Panc1 (cell line): ENCODE measurements around the gene KCNQ2. TPM values are rescaled to one million over a fixed set of nuclear protein-coding genes. Genes with fewer than 3 reads are reported as not detected.
"Not testable (repeated sequence)": the region's sequence is repeated elsewhere in the genome, so short reads cannot be mapped to it uniquely, and the experiment has no call there.

ENCODE experiments used
- ATAC-seq: fragments of 200-7000 bp; cut with Tn5 transposase; 2 replicates; pipeline ENCODE4 v1.9.1; 2020; ENCODE audit warnings: mild to moderate bottlenecking, moderate library complexity
- BruUV-seq: library from RNA; stranded (reverse); fragments of 400-500 nt; replicated peaks from 2 replicates; lab custom pipeline; 2021; lab: Mats Ljungman, UMichigan
- CTCF ChIA-PET: fragments of 300-600 bp; sonication (Branson Sonifier 250); formaldehyde crosslinking; loops from one replicate; lab custom pipeline; 2022; ENCODE audit warnings: antibody characterized with exemption; lab: Charles Lee
- POLR2A ChIA-PET: fragments of 300-600 bp; sonication (Branson Sonifier 250); formaldehyde crosslinking; loops from one replicate; lab custom pipeline; 2022; ENCODE audit warnings: antibody characterized with exemption; lab: Charles Lee
- DNase-seq: peaks from one replicate; pipeline ENCODE4 v3.0.0-alpha.2; 2010; ENCODE audit warnings: low read depth, low spot score
- H3K27ac ChIP-seq: 2 replicates; pipeline ENCODE4 v1.5.1; 2011; ENCODE audit warnings: mild to moderate bottlenecking, low read length, inconsistent platforms
- H3K27me3 ChIP-seq: fragments of 200-500 bp; sonication (Bioruptor generic); 2 replicates; pipeline ENCODE4 v1.6.0; 2014; ENCODE audit warnings: low read length, inconsistent platforms; ENCODE audit not compliant: control insufficient read depth, insufficient read depth
- H3K36me3 ChIP-seq: fragments of 200-500 bp; sonication (Bioruptor generic); 2 replicates; pipeline ENCODE4 v1.5.1; 2014; ENCODE audit warnings: inconsistent platforms, mild to moderate bottlenecking, low read length, moderate library complexity; ENCODE audit not compliant: control insufficient read depth, insufficient read depth
- H3K4me1 ChIP-seq: 2 replicates; pipeline ENCODE4 v1.5.1; 2011; ENCODE audit warnings: inconsistent platforms, mild to moderate bottlenecking, low read length, moderate library complexity; ENCODE audit not compliant: control insufficient read depth, insufficient read depth
- H3K4me3 ChIP-seq, 2 experiments: 2 replicates each; pipeline ENCODE4 v1.5.1; 2011 to 2012; ENCODE audit warnings: low read depth in 2 of 2, low read length in 2 of 2, mild to moderate bottlenecking in 2 of 2, inconsistent platforms in 1 of 2, moderate library complexity in 1 of 2
- H3K9me3 ChIP-seq: fragments of 200-500 bp; sonication (Bioruptor generic); 2 replicates; pipeline ENCODE4 v1.5.1; 2014; ENCODE audit warnings: low read depth, mild to moderate bottlenecking, inconsistent platforms, low read length, moderate library complexity; ENCODE audit not compliant: control insufficient read depth, insufficient read depth
- POLR2AphosphoS5 ChIP-seq: IDR thresholded peaks from 2 replicates; pipeline ENCODE4 v1.6.1; 2012; ENCODE audit warnings: mild to moderate bottlenecking, low read depth, low read length, moderate library complexity
- REST ChIP-seq, 2 experiments: IDR thresholded peaks; 2 replicates each; pipeline ENCODE4 v1.6.1; 2011 to 2012; ENCODE audit warnings: low read depth in 2 of 2, control low read depth in 1 of 2, low read length in 1 of 2, mild to moderate bottlenecking in 1 of 2, moderate library complexity in 1 of 2; ENCODE audit not compliant: insufficient read depth in 1 of 2
- SIN3A ChIP-seq: IDR thresholded peaks from 2 replicates; pipeline ENCODE4 v1.6.1; 2012; ENCODE audit warnings: low read depth, mild to moderate bottlenecking, low read length, moderate library complexity, borderline replicate concordance; ENCODE audit not compliant: insufficient read depth
- TCF7L2 ChIP-seq: IDR thresholded peaks from 2 replicates; pipeline ENCODE4 v1.6.1; 2011; ENCODE audit warnings: mild to moderate bottlenecking, low read depth, low read length, inconsistent platforms
- in situ Hi-C: cut with HindIII; loops from 2 replicates; pipeline ENCODE4 v1.10.0; 2016; ENCODE audit warnings: low sequenced_read_pairs, low pct_unique_long_range_greater_than_20kb
- intact Hi-C: fragments of 100-400 bp; cut with micrococcal nuclease; formaldehyde crosslinking; loops from one replicate; pipeline ENCODE4 v1.10.0; 2022; ENCODE audit not compliant: unreplicated experiment
- total RNA-seq: library from RNA; stranded (reverse); gene quantifications from one replicate; pipeline ENCODE4 v1.2.1, GENCODE V29; 2021; ENCODE audit not compliant: unreplicated experiment
- TF ChIP-seq, protein P1 (sequence below): fragments of 450-650 bp; IDR thresholded peaks from 2 replicates; pipeline ENCODE4 v1.5.1; 2017; ENCODE audit warnings: mild to moderate bottlenecking

KCNQ2 gene
- total RNA-seq, 1 experiment from 2014 or later, result 19.4 TPM

DNA sequence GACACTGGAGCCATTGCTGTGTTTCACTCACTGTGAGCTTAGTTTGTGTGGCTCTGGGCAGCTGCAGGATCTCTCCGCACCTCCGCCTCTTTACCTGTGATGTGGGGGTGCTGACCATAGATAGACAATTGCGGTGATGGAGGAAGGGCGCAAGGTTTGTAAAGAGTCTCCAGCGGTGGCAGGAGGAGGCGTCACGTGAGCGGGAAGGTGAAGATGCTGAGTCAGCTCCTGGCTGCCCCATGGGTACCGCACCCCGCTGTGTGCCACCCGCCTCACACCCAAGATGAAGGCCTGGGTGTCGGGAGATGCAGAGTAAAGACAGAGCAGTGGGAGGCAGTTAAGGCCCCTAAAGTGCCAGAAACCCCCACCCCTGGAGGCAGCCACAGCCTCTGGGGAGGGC, 9.0 kb upstream of the KCNQ2 start:
- Histone ChIP-seq H3K36me3 (no peaks in the 10 kb centered on the region), H3K27me3 (no peaks in the 10 kb centered on the region), H3K4me1 (peaks cover 20% of the 10 kb centered on the region), H3K9me3 (no peaks in the 10 kb centered on the region), H3K27ac (no peak overlapping the region), H3K4me3 (no peak overlapping the region)
- ChIA-PET POLR2A (no interaction called here), CTCF (interaction anchor here (0.9 kb wide), 1 partner anchor 40 kb away, joined by 9 read pairs; no protein-coding TSS in a partner anchor)
- BruUV-seq, result no TSS peak
- DNase-seq (no peak), ATAC-seq (no peak)
- in situ Hi-C loops, result no loop called here
- TF ChIP-seq SIN3A (no peak), REST (IDR thresholded peaks at IDR 0.05; ENCODE audit: insufficient read depth in 1 of 2, low read depth in 2 of 2, low read length in 1 of 2) (no peak), TCF7L2 (no peak), POLR2AphosphoS5 (no peak)
- TF ChIP-seq, protein P1, sequence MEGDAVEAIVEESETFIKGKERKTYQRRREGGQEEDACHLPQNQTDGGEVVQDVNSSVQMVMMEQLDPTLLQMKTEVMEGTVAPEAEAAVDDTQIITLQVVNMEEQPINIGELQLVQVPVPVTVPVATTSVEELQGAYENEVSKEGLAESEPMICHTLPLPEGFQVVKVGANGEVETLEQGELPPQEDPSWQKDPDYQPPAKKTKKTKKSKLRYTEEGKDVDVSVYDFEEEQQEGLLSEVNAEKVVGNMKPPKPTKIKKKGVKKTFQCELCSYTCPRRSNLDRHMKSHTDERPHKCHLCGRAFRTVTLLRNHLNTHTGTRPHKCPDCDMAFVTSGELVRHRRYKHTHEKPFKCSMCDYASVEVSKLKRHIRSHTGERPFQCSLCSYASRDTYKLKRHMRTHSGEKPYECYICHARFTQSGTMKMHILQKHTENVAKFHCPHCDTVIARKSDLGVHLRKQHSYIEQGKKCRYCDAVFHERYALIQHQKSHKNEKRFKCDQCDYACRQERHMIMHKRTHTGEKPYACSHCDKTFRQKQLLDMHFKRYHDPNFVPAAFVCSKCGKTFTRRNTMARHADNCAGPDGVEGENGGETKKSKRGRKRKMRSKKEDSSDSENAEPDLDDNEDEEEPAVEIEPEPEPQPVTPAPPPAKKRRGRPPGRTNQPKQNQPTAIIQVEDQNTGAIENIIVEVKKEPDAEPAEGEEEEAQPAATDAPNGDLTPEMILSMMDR, result no peak
- intact Hi-C loops, result no loop called here

DNA sequence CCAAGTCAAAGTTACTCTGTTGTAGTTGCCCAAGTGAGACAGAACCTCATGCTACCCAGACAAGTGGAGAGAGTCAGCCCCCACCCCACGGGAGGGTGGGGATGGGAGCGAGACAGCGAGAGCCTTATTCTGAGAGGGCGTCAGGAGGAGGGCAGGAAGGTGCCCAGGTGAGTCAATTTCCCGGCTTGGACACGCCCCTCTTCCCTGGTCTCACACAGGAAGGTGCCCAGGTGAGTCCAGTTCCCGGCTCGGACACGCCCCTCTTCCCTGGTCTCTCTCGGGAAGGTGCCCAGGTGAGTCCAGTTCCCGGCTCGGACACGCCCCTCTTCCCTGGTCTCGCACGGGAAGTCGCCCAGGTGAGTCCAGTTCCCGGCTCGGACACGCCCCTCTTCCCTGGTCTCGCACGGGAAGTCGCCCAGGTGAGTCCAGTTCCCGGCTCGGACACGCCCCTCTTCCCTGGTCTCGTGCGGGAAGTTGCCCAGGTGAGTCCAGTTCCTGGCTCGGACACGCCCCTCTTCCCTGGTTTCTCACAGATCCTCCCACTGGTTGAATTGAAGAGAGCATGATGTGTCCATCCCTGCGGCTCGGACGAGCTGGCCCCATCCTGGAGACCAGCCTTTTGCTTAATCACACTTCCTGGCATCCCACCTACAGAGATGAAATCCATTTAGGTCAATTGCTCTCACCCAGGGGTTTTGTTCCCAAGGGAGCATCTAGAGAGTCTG, 7.4 kb upstream of the KCNQ2 start:
- BruUV-seq, H3K4me3 ChIP-seq, DNase-seq, POLR2A ChIA-PET, H3K9me3 ChIP-seq, CTCF ChIA-PET, in situ Hi-C loops, intact Hi-C loops, H3K36me3 ChIP-seq, ATAC-seq, H3K27me3 ChIP-seq, H3K27ac ChIP-seq: not testable (repeated sequence)
- H3K4me1 ChIP-seq, result peaks cover 14% of the 10 kb centered on the region
